Loucy (cell line): Measurements from ENCODE around the gene BCL2.

ENCODE experiments used
- CTCF ChIP-seq: fragments of 200-600 bp; sonication (generic); conservative IDR thresholded peaks from 2 replicates; pipeline ENCODE4 v1.5.1; 2014; ENCODE audit warnings: mild to moderate bottlenecking, antibody characterized with exemption, low read length
- EZH2phosphoT487 ChIP-seq: fragments of 200-600 bp; IDR thresholded peaks from 2 replicates; pipeline ENCODE4 v1.6.1; 2018; ENCODE audit warnings: antibody characterized with exemption, mild to moderate bottlenecking, moderate library complexity, borderline replicate concordance

GRCh38 chr18:63098018-63098981, 221.3 kb downstream of the BCL2 start:
- TF ChIP-seq EZH2phosphoT487, result no peak
- no peak for TF ChIP-seq CTCF
